NCI-H460 (cell line): ENCODE results near the gene PLCG2. TPM values are rescaled to one million over a fixed set of nuclear protein-coding genes. Genes with fewer than 3 reads are reported as not detected.

Experiments used
- DNase-seq: peaks from one replicate; pipeline ENCODE4 v3.0.0-alpha.2; 2016; ENCODE audit warnings: low read depth; ENCODE audit errors: extremely low read depth
- total RNA-seq: library from RNA; depleted of rRNA; stranded (reverse); fragments of >200 nt; shearing (Covaris generic); gene quantifications from 2 replicates; pipeline ENCODE4 v1.2.3, GENCODE V29; 2014

Gene PLCG2
- total RNA-seq, 1 experiment from 2014 or later = 2.8 TPM

- DNase-seq = no peak
Observed at GRCh38 chr16:81841722-81842121, 62.6 kb downstream of the PLCG2 start.

- DNase-seq = no peak
Observed at GRCh38 chr16:81842564-81843242, 63.6 kb downstream of the PLCG2 start.

- DNase-seq = peak; percentile 36
Observed at GRCh38 chr16:81843243-81843582, 64.1 kb downstream of the PLCG2 start.

GRCh38 chr16:81843683-81844082 lies 64.6 kb downstream of the PLCG2 start:
- no peak for DNase-seq

GRCh38 chr16:81846105-81846504 lies 67.0 kb downstream of the PLCG2 start:
- DNase-seq = no peak

- no peak for DNase-seq
Observed at GRCh38 chr16:81848306-81848853, 69.3 kb downstream of the PLCG2 start.

GRCh38 chr16:81850197-81850944 lies 71.3 kb downstream of the PLCG2 start:
- DNase-seq = no peak

GRCh38 chr16:81852347-81852746 lies 73.3 kb downstream of the PLCG2 start:
- DNase-seq = no peak

GRCh38 chr16:81855552-81856153 lies 76.6 kb downstream of the PLCG2 start:
- DNase-seq = no peak

- no peak for DNase-seq
Observed at GRCh38 chr16:81860287-81861266, 81.5 kb downstream of the PLCG2 start.

- DNase-seq = no peak
Observed at GRCh38 chr16:81861503-81861902, 82.4 kb downstream of the PLCG2 start.

- no peak for DNase-seq
Observed at GRCh38 chr16:81861915-81862314, 82.8 kb downstream of the PLCG2 start.

GRCh38 chr16:81863630-81864352 lies 84.7 kb downstream of the PLCG2 start:
- no peak for DNase-seq

GRCh38 chr16:81864646-81865382 lies 85.7 kb downstream of the PLCG2 start:
- no peak for DNase-seq

- DNase-seq = no peak
Observed at GRCh38 chr16:81866820-81867440, 87.8 kb downstream of the PLCG2 start.

GRCh38 chr16:81868057-81868748 lies 89.1 kb downstream of the PLCG2 start:
- DNase-seq = no peak

- DNase-seq = no peak
Observed at GRCh38 chr16:81869326-81869725, 90.2 kb downstream of the PLCG2 start.

- no peak for DNase-seq
Observed at GRCh38 chr16:81873206-81873605, 94.1 kb downstream of the PLCG2 start.
